Stimulated activated CD4-positive, alpha-beta T cell treated with anti-CD3 and anti-CD28 coated beads, Interleukin-2, amount 100 ng/mL, for 24 hours (primary cell): ENCODE data around the gene TATDN3.
"Not testable (repeated sequence)": the region's sequence is repeated elsewhere in the genome, so short reads cannot be mapped to it uniquely, and the experiment has no call there.

Source experiments
- DNase-seq, 2 donors: peaks; one replicate each; pipeline ENCODE4 v3.0.0-alpha.2; 2020

TATDN3 gene, protein sequence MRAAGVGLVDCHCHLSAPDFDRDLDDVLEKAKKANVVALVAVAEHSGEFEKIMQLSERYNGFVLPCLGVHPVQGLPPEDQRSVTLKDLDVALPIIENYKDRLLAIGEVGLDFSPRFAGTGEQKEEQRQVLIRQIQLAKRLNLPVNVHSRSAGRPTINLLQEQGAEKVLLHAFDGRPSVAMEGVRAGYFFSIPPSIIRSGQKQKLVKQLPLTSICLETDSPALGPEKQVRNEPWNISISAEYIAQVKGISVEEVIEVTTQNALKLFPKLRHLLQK

DNA sequence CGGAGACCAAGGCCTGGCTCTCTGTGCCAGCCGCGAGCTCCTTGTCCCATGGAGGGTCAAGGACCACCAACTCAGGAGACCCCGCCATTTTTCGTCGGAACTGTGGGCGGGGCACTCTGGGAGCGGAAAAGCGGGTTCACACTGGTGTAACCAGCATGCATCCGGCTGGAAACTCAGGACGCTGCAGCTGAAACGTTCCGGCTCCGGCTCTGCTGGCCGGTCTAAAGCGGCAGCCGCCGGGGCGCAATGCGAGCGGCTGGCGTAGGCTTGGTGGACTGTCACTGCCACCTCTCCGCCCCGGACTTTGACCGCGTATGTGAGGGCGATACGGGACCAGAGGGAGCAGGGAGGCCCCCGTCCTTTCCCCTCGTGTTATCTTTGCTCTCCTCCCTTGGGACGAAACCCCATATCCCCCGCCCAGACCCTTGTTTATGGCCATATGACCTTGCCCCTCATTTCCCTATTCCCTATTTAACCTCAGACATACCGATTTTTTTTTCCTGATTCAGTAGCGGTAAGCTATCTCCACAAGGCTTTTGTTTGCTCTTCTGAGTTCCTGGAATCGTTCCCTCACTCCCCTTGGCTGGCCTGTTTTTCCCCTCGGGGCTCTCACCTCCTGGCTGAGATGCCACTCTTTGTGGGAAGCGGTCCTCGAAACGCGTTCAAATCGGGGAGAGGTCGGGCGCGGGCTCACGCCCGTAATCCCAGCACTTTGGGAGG is at the start of gene TATDN3, which contains the start of gene NSL1:
Gene TATDN3 (plus strand): TSS at position 219 of the 720 bp plus-strand sequence. CDS start 28 bp downstream, at position 247.
Gene NSL1 (minus strand): TSS at position 102 of the 720 bp plus-strand sequence. CDS start 14 bp downstream, at position 88.
- peak; percentile 97 to 98 for DNase-seq

DNA sequence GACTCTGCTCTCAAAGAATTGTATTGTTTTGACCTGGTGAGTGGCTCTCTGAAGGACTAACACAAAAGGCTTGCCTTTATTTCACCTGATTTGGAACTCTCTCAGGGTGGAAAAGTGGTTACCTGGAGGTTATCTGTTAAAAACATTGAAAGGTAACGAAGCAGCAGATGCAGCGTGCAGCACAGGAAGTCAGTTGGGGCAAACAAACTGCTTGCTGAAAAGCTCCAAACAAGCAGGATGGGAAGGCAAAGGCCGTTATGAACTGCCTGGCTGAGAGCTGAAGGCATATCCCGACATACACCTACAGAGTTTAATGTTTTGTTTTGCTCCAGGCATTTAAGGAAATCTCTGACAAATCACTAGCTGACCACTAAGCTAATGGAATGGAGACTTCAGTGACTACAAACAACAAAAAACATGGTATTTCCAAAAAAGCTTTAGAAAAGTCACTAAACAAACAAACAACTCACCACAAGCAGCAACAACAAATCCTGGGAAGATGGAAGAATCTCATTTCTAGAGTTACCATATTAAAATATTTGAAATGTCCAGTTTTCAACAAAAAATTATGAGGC is 47.7 kb upstream of the TATDN3 start:
- no peak for DNase-seq

DNA sequence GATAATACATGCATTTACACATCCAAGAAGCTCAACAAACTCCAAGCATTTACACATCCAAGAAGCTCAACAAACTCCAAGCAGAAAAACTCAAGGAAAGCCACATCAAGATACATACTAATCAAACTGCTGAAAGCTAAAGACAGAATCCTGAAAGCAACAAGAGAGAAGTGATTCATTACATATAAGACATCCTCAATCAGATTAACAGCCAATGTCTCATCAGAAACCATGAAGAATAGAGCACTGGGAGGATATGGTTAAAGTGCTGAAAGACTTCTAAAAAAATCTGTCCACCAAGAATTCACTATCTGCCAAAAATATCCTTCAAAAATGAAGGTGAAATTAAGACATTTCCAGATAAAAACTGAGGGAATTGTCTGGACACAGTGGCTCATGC is 46.4 kb upstream of the TATDN3 start:
- DNase-seq, result no peak

DNA sequence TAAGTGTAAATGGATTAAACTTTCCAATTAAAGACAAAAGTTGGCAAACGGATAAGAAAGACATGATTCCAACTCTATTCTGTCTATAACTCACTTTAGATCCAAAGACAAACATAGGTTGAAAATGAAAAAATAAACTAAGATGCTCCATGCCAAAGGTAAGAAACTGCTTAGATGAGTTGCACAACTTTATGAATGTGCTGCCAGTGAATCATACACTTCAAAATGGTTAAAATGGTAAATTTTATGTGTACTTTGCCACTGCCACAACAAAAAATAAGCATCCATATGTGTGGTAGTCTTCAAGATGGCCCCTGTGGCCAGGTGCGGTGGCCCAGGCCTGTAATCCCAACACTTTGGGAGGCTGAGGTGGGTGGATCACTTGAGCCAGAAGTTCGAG is 45.1 kb upstream of the TATDN3 start:
- no peak for DNase-seq

DNA sequence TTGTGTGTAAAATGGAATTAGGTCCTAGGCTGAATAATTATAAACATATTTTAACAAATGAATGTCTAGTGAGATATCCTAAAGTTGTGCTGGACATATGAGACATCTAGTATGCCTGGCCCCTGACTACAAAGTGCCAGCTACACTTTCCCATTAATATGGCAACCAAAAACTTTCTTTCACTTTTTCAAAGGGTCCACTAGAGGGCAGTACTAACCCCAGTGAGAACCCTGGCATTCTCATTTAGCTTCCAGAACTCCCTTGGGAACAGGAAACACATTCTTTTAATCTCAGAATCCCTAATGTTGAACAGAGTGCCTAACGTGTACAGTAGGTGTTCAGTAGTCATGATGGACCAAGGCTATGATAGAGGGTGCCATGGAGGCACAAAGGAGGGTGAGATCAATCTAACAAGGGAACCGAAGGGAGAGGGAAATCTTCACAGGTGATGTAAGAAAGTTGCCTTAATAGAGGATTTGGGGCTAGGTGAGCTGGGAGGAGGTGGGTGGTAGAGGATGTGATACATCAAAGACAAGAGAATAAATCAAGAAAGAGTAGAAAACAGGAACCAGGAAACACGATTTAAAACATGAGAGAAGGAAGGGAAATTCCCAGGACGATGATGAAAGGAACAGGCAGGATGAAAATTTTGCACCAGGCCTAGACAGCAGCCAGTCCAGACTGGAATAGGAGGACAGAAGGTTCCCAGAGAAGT is 41.7 kb upstream of the TATDN3 start:
- no peak for DNase-seq

DNA sequence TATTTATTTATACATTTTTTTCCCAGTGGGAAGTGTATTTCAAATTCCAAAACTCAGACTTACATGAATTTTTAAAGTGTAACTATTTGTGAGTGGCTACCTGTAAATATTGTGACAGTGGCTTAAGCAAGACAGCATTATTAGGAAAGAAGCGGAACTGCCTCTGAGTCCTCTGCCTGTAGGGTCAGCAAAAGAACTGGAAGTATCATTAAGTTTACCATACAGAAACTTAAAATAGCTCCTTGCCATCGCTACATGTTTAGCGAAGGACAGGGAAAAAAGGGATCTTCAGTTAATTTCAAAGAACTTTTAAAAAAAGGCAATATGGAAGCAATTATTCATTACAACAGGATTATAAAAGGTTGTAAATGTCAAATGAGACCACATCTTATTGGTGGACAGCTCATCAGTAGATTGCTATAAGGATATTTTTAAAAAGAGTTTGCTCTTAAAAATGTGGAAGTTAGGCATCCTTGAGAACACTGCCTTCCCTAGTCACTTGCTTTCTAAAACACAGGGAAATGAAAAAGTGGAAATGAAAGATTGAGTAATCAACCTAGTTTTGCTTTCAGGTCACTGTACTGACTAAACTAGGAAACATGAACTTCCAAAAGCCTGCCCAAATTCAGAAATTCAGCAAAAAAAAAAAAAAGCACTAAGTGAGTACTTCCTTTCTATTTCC is 39.3 kb upstream of the TATDN3 start:
- no peak for DNase-seq

DNA sequence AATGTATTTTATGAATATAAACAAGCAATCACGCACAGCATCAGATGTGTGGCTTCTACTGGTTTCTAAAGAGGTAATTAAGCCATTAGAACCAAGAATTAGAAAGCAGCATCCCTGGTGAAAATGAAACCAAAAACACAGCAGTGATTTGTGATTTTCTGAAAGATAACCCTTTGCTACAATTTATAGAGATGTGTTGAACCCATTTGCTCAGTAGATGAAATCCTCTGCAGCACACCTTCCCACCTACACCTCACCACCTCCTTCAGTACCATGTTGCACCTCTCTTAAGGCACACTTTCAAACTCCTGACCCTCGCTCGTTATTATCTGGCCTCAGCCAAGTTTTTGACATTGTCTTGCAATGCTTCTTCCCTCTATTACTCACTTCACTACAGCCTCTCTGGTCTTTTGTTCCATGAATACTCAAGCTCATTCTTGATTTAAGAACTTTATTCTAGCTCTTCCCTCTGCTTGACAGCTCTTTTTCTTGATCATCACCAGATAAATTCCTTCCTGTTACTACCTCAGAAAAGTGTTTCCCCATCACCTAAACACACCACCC is 38.7 kb upstream of the TATDN3 start:
- DNase-seq, result no peak

DNA sequence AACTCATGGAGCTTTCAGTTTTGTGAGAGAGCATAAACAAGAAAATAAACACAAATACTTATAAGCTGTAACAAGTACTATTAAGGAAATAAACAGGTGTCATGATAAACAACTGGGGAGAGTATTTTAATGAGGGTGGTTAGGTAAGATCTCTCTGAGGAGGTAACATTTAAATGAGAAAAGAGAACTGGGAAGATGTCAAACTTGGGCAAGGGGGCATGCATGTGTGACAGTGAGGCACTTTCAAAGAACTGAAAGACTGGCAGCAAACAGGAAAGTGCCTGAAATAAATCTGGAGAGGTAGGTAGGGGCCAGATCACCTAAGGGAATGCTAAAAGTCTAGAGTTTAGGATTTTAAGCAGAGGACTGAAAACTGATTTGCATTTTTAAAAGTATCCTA is 37.9 kb upstream of the TATDN3 start:
- DNase-seq, result no peak

DNA sequence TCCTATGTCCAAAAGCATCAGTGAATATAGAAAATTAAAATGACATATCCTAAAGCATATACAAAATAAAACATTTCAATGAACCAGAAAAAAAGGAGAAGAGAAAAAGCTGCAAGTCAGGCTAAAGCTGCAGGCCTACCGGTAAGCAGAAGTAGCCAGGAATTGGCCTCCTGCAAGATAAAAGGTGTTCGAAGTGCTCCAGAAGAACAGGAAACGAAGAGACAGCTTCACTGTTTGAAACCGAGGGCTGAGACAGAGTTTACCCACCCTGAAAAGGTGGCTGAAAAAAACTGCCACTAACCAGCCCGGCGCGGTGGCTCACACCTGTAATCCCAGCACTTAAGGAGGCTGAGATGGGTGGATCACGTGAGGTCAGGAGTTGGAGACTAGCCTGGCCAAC is 37.5 kb upstream of the TATDN3 start:
- no peak for DNase-seq

DNA sequence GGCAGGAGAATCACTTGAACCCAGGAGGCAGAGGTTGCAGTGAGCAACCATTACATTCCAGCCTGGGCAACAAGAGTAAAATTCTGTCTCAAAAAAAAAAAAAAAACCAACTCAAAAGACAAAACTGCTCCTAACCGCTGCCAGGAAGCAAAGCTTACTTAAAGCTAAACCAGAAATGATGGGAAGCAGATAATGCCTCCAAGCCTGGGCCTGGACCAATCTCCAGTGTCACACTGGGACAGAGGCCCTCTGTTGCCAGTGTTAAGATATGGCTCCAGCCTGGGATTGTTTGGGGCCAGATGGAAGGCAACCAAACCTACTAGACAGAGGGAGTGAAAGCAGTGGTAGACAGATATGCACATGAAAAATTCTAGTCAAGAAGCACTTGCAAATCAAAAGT is 37.0 kb upstream of the TATDN3 start:
- DNase-seq, result no peak

DNA sequence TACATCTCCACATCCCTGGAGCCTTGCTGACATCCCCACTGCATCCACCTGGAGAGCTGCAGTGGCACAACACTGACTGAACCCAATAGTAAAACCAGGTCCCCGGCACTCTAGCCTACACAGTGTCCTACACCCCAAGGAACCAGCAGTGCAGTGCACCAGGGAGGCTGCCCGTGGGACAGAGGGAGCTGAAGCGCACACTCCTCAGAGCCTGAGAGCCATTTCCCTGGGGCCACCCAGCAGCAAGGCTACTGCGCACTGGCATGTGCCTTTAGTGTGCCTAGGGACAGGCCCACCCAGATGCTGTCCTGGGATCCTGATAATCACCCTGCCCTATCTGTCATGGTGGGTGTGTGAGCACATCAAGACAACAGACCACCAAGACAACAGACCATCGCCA is 32.0 kb upstream of the TATDN3 start:
- no peak for DNase-seq

DNA sequence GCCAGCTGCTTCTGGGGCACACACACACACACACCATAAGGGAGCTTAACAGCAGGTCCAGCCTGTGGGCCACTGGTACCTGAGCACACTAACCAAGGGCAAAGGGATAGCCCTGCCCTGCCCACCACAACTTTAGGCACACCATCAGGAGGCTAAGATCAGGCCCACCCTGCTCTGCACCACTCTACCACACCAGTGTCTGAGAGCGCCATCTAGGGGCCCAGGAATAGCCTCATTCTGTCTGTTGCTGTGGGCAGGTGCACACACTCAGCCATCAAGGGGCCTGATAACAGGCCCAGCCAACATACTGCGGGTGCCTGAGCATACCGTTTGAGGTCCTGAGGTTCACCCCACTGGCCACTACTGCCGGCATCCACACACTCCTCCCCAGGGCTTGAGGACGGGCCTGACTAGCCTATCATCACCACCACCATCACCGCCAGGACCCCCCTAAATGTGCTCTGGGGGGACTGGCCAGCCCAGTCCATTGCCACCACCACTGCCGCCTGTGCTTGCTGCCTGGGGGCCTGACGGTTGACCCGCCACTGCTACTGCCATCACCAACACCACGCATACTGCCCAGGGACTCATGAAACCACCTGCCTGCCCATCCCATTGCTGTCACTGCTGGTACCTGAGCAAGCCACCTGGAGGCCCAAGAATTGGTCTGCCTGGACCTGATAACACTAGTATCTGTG is 31.4 kb upstream of the TATDN3 start:
- peak; percentile 67 to 70 for DNase-seq

DNA sequence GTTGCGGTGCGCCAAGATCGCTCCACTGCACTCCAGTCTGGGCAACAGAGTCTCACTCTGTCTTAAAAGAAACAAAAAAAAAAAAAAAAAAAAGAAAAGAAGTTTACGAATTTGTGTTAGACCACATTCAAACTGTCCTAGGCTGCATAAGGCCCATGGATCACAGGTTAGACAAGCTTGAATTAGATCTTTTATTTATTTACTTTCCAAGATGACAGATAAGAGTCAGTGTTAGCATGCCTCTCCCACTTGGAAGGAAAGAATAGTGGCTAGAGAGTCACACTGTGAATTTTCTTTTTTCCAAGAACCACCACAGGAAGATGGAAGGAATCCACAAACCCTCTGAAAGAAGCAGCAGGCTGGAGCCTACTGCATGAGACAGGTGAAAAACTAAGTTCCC is 29.5 kb upstream of the TATDN3 start:
- DNase-seq, result no peak

DNA sequence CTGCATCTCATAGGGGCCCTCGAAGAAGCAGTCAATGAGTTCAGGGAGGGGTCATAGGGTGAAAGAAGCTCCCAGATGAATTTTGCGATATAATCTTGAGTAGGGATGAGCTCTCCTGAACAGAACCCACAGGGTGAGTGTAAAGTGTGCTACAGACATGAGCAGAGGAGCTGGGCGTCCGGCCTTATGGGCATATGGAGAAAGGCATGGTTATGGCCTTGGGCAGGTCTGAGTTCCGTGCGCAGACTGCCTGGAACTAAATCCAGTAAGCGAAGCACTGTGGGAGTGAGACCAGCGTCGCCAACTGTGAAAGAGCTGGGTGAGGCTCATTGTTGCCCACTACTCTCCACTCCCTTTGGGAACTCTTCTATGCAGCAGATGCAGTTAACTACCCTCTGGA is 28.9 kb upstream of the TATDN3 start:
- no peak for DNase-seq

DNA sequence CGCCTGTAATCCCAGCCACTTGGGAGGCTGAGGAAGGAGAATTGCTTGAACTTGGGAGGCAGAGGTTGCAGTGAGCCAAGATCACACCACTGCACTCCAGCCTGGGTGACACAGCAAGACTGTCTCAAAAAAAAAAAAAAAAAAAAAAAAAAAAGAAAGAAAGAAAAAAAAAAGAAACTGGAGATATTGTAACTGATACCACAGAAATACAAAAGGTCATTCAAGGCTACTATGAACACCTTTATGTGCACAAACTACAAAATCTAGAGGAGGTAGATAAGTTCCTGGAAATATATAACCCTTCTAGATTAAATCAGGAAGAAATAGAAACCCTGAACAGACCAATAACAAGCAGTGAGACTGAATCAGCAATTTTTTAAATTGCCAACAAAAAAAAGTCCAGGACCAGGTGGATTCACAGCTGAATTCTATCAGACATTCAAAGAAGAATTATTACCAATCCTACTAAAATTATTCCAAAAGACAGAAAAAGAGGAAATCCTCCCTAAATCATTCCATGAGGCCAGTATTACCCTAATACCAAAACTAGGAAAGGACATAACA is 26.9 kb upstream of the TATDN3 start:
- DNase-seq, result not testable (repeated sequence)

DNA sequence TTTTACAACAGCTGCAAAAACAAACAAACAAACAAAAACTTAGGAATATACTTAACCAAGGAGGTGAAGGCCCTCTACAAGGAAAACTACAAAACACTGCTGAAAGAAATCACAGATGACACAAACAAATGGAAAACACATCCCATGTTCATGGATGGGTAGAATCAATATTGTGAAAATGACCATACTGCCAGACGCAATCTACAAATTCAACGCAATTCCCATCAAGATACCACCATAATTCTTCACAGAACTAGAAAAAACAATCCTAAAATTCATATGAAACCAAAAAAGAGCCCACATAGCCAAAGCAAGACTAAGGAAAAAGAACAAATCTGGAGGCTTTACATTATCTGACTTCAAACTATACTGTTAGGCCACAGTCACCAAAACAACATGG is 24.9 kb upstream of the TATDN3 start:
- DNase-seq, result not testable (repeated sequence)

DNA sequence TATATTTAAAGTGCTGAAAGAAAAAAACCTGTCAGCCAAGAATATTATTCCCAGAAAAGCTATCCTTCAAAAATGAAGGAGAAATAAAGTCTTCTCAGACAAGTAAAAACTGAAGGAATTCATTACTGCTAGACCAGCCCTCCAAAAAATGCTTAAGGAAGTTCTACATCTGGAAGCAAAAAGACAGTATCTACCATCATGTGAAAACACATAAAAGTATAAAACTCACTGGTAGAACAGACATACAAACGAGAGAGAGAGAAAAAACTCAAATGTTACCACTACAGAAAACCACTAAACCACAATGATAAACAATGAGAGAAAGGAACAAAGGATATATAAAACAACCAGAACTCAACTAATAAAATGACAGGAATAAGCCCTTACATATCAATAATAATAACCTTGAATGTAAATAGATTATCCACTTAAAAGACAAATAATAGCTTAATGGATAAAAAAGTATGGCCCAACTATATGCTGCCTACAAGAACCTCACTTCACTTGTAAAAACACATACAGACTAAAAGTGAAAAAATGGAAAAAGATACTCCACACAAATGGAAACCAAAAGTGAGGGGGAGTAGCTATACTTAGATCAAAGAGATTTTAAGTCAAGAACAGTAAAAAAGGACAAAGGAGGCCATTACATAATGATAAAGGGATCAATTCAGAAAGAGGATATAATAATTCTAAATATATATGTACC is 22.1 kb upstream of the TATDN3 start:
- DNase-seq, result no peak

DNA sequence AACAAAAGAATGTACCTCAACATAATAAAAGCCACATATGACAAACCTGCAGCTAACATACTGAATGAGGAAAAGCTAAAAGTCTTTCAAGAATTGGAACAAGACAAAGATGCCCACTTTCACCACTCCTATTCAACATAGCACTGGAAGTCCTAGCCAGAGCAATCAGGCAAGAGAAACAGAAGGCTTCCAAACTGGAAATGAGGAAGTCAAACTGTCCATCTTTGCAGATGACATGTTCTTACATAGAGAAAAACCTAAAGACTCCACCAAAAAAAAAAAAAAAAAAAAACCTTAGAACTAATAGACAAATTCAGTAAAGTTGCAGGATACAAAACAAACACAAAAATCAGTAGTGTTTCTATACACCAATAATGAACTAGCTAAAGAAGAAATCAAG is 20.4 kb upstream of the TATDN3 start:
- DNase-seq, result no peak

DNA sequence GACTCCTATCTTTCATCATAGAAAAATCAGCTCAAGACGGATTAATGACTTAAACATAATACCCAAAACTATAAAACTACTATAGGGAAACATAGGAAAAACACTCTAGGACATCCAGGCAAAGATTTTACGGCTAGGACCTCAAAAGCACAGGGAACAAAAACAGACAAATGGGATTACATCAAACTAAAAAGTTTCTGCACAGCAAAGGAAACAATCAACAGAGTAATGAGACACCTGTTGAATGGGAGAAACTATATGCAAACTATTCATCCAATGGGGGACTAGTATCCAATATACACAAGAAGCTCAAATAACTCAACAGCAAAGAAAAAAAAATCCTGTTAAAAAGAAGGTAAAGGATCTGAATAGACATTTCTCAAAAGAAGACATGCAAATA is 18.7 kb upstream of the TATDN3 start:
- DNase-seq, result no peak

DNA sequence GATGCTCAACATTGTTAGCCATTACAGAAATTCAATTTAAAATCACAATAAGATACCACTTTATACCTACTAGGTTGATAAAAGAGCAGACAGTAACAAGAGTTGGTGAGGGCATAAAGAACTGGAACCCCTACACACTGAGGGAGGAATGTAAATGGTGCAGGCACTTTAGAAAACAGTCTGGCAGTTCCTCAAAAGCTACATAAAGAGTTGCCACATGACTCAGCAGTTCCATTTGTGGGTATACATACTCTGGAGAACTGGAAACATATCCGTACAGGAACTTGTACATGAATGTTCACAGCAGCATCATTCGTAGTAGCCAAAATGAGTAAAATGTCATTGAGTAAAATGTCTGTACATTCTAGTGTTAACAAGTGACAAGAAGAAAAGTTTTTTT is 17.1 kb upstream of the TATDN3 start:
- no peak for DNase-seq

DNA sequence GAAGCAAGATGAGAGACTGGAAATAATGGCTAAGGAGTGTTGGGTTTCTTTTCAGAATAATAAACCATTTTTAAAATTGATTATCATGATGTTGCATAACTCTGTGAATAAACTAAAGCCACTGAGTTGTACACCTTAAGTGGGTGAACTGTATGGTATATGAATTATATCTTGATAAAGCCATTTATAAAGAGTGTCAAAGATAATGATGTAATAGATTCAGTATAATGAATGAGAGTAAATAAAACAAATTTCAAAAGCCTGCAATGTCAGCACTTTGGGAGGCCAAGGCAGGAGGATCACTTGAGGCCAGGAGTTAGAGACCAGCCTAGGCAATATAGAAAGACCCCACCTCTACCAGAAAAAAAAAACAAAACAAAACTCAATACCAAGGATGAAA is 16.5 kb upstream of the TATDN3 start:
- DNase-seq, result no peak
